HepG2 (cell line): ENCODE results near the gene SMAD6. TPM values are rescaled to one million over a fixed set of nuclear protein-coding genes. Genes with fewer than 3 reads are reported as not detected.

ENCODE experiments used
- ATM ChIP-seq: fragments of 450-650 bp; IDR thresholded peaks from 2 replicates; pipeline ENCODE4 v1.7.1; 2017; ENCODE audit warnings: mild to moderate bottlenecking, borderline replicate concordance
- EEA1 ChIP-seq: sonication (generic); formaldehyde crosslinking; IDR thresholded peaks from 2 replicates; pipeline ENCODE4 v1.5.1; 2020; ENCODE audit warnings: mild to moderate bottlenecking, missing genetic modification reagents, borderline replicate concordance
- GATAD2A ChIP-seq: IDR thresholded peaks from 2 replicates; pipeline ENCODE4 v1.6.1; 2016
- HNF4G ChIP-seq, 2 experiments: sonication (generic) in 1 of 2; formaldehyde crosslinking in 1 of 2; IDR thresholded peaks; 2 replicates each; pipeline versions ENCODE4 v1.4.0 to v1.6.1; 2011 to 2020; ENCODE audit warnings: borderline replicate concordance in 2 of 2, low read depth in 2 of 2, mild to moderate bottlenecking in 2 of 2, low read length in 1 of 2, missing genetic modification reagents in 1 of 2, moderate library complexity in 1 of 2
- IRF2 ChIP-seq: IDR thresholded peaks from 2 replicates; pipeline ENCODE4 v1.6.1; 2018; ENCODE audit warnings: missing genetic modification reagents, missing compliant biosample characterization
- LCORL ChIP-seq, 2 experiments: fragments of 450-650 bp in 1 of 2; sonication (generic) in 1 of 2; formaldehyde crosslinking in 1 of 2; IDR thresholded peaks; 2 replicates each; pipeline versions ENCODE4 v1.5.0 to v1.6.1; 2017 to 2020; ENCODE audit warnings: antibody characterized with exemption in 1 of 2, missing genetic modification reagents in 1 of 2
- MLXIP ChIP-seq: sonication (generic); formaldehyde crosslinking; IDR thresholded peaks from 2 replicates; pipeline ENCODE4 v1.9.0; 2021; ENCODE audit warnings: missing genetic modification reagents, borderline replicate concordance
- ZIK1 ChIP-seq: sonication (generic); formaldehyde crosslinking; IDR thresholded peaks from 2 replicates; pipeline ENCODE4 v1.5.0; 2020; ENCODE audit warnings: mild to moderate bottlenecking, low read depth, missing genetic modification reagents, borderline replicate concordance
- polyA plus RNA-seq, 8 experiments: library from polyadenylated mRNA; depleted of rRNA in 3 of 8; stranded (reverse) in 7 of 8; unstranded in 1 of 8; fragments of >200 nt; fragmentation: Illumina TruSeq in 4 of 8; extraction: Trizol in 4 of 8; gene quantifications; 2 replicates each; pipeline versions ENCODE4 v1.2.1 to v1.2.3, GENCODE V29; 2011 to 2016; ENCODE audit warnings: low read depth in 4 of 8, missing spikeins in 1 of 8, mixed read lengths in 1 of 8; ENCODE audit not compliant: insufficient read depth in 1 of 8
- total RNA-seq, 5 experiments: library from RNA; depleted of rRNA; stranded (reverse); fragments of >200 nt; fragmentation: Illumina TruSeq; extraction: Trizol; gene quantifications; 2 replicates each; pipeline ENCODE4 v1.2.3, GENCODE V29; 2016; ENCODE audit warnings: low read depth in 1 of 5
- TF ChIP-seq, protein P1 (sequence below): sonication (generic); formaldehyde crosslinking; IDR thresholded peaks from 2 replicates; pipeline ENCODE4 v1.4.0; 2020; ENCODE audit warnings: mild to moderate bottlenecking, missing genetic modification reagents
- TF ChIP-seq, protein P2 (sequence below): sonication (generic); formaldehyde crosslinking; IDR thresholded peaks from 2 replicates; pipeline ENCODE4 v1.5.0; 2020; ENCODE audit warnings: mild to moderate bottlenecking, missing genetic modification reagents, borderline replicate concordance
- TF ChIP-seq, protein P3 (sequence below): sonication (generic); formaldehyde crosslinking; IDR thresholded peaks from 2 replicates; pipeline ENCODE4 v1.4.0; 2020; ENCODE audit warnings: missing genetic modification reagents

Gene SMAD6
- total and polyA plus RNA-seq, 2 of the 13 experiments (the other 11 are each of a cell fraction or from before 2014, with no cell fraction given), result 3.3 to 4.4 TPM

GRCh38 chr15:66679657-66680108 is 22.4 kb upstream of the SMAD6 start (continued):
- TF ChIP-seq, protein P1, sequence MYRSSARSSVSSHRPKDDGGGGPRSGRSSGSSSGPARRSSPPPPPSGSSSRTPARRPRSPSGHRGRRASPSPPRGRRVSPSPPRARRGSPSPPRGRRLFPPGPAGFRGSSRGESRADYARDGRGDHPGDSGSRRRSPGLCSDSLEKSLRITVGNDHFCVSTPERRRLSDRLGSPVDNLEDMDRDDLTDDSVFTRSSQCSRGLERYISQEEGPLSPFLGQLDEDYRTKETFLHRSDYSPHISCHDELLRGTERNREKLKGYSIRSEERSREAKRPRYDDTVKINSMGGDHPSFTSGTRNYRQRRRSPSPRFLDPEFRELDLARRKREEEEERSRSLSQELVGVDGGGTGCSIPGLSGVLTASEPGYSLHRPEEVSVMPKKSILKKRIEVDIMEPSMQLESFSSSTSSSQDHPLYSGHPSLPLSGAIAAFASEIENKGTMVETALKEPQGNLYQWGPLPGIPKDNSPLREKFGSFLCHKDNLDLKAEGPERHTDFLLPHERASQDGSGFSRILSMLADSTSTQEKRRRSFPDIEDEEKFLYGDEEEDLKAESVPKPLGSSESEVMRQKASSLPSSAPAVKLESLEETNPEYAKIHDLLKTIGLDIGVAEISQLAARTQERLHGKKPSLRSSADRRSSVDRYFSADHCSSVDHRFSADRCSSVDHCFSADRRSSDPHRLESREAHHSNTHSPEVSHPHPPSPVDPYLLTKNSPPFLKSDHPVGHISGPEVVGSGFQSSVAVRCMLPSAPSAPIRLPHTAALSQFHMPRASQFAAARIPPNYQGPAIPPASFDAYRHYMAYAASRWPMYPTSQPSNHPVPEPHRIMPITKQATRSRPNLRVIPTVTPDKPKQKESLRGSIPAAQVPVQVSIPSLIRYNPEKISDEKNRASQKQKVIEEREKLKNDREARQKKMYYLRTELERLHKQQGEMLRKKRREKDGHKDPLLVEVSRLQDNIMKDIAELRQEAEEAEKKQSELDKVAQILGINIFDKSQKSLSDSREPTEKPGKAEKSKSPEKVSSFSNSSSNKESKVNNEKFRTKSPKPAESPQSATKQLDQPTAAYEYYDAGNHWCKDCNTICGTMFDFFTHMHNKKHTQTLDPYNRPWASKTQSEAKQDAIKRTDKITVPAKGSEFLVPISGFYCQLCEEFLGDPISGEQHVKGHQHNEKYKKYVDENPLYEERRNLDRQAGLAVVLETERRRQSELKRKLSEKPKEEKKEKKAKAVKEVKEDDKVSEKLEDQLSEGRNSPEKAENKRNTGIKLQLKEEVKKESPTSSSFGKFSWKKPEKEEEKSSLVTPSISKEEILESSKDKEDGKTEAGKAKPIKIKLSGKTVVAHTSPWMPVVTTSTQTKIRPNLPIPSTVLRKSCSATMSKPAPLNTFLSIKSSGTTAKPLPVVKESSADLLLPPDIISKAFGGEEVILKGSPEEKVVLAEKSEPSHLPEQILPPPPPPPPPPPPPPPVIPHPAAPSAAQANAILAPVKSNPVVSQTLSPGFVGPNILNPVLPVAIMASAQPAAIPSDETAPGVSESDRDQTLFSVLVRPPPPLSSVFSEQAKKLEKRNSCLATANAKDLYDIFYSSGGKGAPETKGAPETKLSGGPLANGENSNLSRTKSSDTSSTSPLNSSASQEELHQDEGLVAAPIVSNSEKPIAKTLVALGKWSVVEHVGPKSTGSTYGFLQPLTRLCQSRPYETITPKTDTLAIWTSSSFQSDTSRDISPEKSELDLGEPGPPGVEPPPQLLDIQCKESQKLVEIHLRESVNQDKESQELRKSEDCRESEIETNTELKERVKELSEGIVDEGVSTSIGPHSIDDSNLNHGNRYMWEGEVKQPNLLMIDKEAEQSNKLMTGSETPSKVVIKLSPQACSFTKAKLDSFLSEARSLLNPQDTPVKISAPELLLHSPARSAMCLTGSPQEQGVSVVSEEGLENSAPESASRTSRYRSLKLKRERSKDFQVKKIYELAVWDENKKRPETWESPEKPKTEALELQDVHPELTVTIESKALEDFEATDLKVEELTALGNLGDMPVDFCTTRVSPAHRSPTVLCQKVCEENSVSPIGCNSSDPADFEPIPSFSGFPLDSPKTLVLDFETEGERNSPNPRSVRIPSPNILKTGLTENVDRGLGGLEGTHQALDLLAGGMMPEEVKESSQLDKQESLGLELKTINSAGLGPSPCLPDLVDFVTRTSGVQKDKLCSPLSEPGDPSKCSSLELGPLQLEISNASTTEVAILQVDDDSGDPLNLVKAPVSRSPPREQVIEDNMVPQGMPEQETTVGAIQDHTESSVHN (CRISPR knock-in tag), result no peak
- TF ChIP-seq HNF4G (IDR thresholded peaks at IDR 0.05; ENCODE audit: borderline replicate concordance, low read depth, low read length) (no peak), HNF4G (CRISPR knock-in tag; IDR thresholded peaks at IDR 0.05; ENCODE audit: borderline replicate concordance, low read depth) (no peak), MLXIP (CRISPR knock-in tag) (no peak), EEA1 (CRISPR knock-in tag) (no peak), ATM (no peak), GATAD2A (CRISPR knock-in tag) (0 out of 2 replicates have a peak, but pooled peaks have one; percentile 10), ZIK1 (no peak), IRF2 (CRISPR knock-in tag) (no peak), LCORL (IDR thresholded peaks at IDR 0.05) (no peak), LCORL (CRISPR knock-in tag; IDR thresholded peaks at IDR 0.05) (peak; percentile 61)
- TF ChIP-seq, protein P2, sequence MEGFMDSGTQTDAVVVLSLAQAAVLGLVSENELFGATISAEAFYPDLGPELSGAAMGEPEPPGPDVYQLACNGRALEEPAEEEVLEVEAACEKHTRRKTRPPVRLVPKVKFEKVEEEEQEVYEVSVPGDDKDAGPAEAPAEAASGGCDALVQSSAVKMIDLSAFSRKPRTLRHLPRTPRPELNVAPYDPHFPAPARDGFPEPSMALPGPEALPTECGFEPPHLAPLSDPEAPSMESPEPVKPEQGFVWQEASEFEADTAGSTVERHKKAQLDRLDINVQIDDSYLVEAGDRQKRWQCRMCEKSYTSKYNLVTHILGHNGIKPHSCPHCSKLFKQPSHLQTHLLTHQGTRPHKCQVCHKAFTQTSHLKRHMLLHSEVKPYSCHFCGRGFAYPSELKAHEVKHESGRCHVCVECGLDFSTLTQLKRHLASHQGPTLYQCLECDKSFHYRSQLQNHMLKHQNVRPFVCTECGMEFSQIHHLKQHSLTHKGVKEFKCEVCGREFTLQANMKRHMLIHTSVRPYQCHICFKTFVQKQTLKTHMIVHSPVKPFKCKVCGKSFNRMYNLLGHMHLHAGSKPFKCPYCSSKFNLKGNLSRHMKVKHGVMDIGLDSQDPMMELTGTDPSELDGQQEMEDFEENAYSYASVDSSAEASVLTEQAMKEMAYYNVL (CRISPR knock-in tag), result no peak
- TF ChIP-seq, protein P3, sequence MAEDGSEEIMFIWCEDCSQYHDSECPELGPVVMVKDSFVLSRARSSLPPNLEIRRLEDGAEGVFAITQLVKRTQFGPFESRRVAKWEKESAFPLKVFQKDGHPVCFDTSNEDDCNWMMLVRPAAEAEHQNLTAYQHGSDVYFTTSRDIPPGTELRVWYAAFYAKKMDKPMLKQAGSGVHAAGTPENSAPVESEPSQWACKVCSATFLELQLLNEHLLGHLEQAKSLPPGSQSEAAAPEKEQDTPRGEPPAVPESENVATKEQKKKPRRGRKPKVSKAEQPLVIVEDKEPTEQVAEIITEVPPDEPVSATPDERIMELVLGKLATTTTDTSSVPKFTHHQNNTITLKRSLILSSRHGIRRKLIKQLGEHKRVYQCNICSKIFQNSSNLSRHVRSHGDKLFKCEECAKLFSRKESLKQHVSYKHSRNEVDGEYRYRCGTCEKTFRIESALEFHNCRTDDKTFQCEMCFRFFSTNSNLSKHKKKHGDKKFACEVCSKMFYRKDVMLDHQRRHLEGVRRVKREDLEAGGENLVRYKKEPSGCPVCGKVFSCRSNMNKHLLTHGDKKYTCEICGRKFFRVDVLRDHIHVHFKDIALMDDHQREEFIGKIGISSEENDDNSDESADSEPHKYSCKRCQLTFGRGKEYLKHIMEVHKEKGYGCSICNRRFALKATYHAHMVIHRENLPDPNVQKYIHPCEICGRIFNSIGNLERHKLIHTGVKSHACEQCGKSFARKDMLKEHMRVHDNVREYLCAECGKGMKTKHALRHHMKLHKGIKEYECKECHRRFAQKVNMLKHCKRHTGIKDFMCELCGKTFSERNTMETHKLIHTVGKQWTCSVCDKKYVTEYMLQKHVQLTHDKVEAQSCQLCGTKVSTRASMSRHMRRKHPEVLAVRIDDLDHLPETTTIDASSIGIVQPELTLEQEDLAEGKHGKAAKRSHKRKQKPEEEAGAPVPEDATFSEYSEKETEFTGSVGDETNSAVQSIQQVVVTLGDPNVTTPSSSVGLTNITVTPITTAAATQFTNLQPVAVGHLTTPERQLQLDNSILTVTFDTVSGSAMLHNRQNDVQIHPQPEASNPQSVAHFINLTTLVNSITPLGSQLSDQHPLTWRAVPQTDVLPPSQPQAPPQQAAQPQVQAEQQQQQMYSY (CRISPR knock-in tag), result no peak
